Measurements from ENCODE around the gene SEMA5A.

- TF ChIP-seq CTCF (IDR thresholded peaks at IDR 0.05) (no peak), POLR2A (IDR thresholded peaks at IDR 0.05) (no peak)
These were observed 89.9 kb downstream of the SEMA5A start for GRCh38 chr5:9455826-9456434.
